Measurements from ENCODE around the gene JSRP1.

DNA sequence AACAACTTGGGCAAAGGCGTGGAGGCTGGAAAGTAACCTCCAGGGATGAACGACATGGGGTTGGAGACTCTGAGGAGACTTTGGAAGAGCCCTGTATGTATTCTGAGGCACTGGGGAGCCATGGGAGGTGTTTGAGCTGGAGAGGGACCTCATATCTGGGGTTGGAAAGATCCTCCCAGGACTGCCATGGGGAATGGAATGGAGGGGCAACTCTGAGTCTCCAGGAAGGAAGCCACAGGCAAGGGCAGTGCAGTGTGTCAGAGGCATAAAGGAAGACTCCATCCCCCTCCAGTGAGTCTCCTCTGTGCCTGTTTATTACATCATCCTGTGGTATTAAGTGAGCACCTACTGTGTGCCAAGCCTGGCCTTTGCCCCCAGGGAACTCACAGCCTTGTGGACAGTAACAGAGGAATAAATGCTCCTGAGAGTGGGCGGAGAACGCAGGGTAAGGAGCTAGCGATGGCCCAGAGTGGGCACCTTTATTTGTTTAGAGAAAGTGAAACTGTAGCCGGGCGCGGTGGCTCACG lies 18.0 kb upstream of the JSRP1 start:
- TF ChIP-seq EP300 (IDR thresholded peaks at IDR 0.05; ENCODE audit: borderline replicate concordance), result no peak
- no peak for TF ChIP-seq FOXM1 (IDR thresholded peaks at IDR 0.05; ENCODE audit: borderline replicate concordance, low read depth)
- no peak for TF ChIP-seq TAF1 (IDR thresholded peaks at IDR 0.05; ENCODE audit: low read depth)
- no peak for TF ChIP-seq YY1 (IDR thresholded peaks at IDR 0.05; ENCODE audit: low read depth)
- no peak for TF ChIP-seq CEBPB (IDR thresholded peaks at IDR 0.05)
- TF ChIP-seq RAD21 (IDR thresholded peaks at IDR 0.05; ENCODE audit: low read depth), result no peak
- TF ChIP-seq, protein P1, sequence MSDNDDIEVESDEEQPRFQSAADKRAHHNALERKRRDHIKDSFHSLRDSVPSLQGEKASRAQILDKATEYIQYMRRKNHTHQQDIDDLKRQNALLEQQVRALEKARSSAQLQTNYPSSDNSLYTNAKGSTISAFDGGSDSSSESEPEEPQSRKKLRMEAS (IDR thresholded peaks at IDR 0.05), result no peak

All from Ishikawa (cell line).